OCI-LY3 (cell line): ENCODE data around the gene SIRPG.
"Not testable (repeated sequence)": the region's sequence is repeated elsewhere in the genome, so short reads cannot be mapped to it uniquely, and the experiment has no call there.

Experiments used
- H2AFZ ChIP-seq: fragments of 200-600, 300-600 bp; shearing (Covaris generic); 2 replicates; pipeline ENCODE4 v1.6.0; 2014; ENCODE audit warnings: antibody characterized with exemption, low read depth, low read length
- H3K27ac ChIP-seq: fragments of 200-600, 300-600 bp; sonication (generic); 2 replicates; pipeline ENCODE4 v1.5.1; 2014; ENCODE audit warnings: mild to moderate bottlenecking, low read length, moderate library complexity, mixed read lengths
- H3K27me3 ChIP-seq: fragments of 200-600, 300-600 bp; sonication (generic); 2 replicates; pipeline ENCODE4 v1.6.1; 2014; ENCODE audit warnings: low read depth, low read length, mixed read lengths
- H3K36me3 ChIP-seq: fragments of 200-600, 300-600 bp; sonication (generic); replicated peaks from 2 replicates; pipeline ENCODE3; 2014; ENCODE audit warnings: low read depth, low read length, mixed read lengths
- H3K4me1 ChIP-seq: fragments of 300-600, 200-600 bp; sonication (generic); 2 replicates; pipeline ENCODE4 v1.6.1; 2014; ENCODE audit warnings: low read length, mixed read lengths
- H3K4me2 ChIP-seq: fragments of 200-600, 300-600 bp; sonication (generic); 2 replicates; pipeline ENCODE4 v1.6.1; 2014; ENCODE audit warnings: low read length, mixed read lengths
- H3K4me3 ChIP-seq: fragments of 300-600, 200-600 bp; sonication (generic); 2 replicates; pipeline ENCODE4 v1.5.1; 2014; ENCODE audit warnings: antibody characterized with exemption, mild to moderate bottlenecking, low read length, moderate library complexity
- H3K79me2 ChIP-seq: fragments of 300-600, 200-600 bp; shearing (Covaris generic); 2 replicates; pipeline ENCODE4 v1.6.1; 2014; ENCODE audit warnings: mild to moderate bottlenecking, low read length, mixed read lengths
- H3K9ac ChIP-seq: fragments of 300-600, 200-600 bp; shearing (Covaris generic); 2 replicates; pipeline ENCODE4 v1.6.0; 2014; ENCODE audit warnings: mild to moderate bottlenecking, low read length, moderate library complexity
- H3K9me3 ChIP-seq: fragments of 200-600, 300-600 bp; shearing (Covaris generic); 2 replicates; pipeline ENCODE4 v1.6.1; 2014; ENCODE audit warnings: low read length, mixed read lengths; ENCODE audit not compliant: insufficient read depth
- H4K20me1 ChIP-seq: fragments of 200-600, 300-600 bp; sonication (generic); 2 replicates; pipeline ENCODE4 v1.6.1; 2016; ENCODE audit warnings: low read length, mixed read lengths; ENCODE audit not compliant: insufficient read depth
- CTCF ChIP-seq: fragments of 200-600, 300-600 bp; sonication (generic); IDR thresholded peaks from 2 replicates; pipeline ENCODE4 v1.5.1; 2014; ENCODE audit warnings: antibody characterized with exemption, low read length, low read depth
- EZH2phosphoT487 ChIP-seq: fragments of 200-600 bp; shearing (Covaris generic); IDR thresholded peaks from 2 replicates; pipeline ENCODE4 v1.6.1; 2018; ENCODE audit warnings: antibody characterized with exemption, mixed run types, low read depth

SIRPG gene

GRCh38 chr20:1646975-1647431, 10.6 kb downstream of the SIRPG start:
- H2AFZ ChIP-seq, result no peak overlapping the region
- H3K27ac ChIP-seq, result no peak overlapping the region
- no peak overlapping the region for H3K9ac ChIP-seq
- TF ChIP-seq EZH2phosphoT487, result no peak
- no peak for TF ChIP-seq CTCF
- no peaks in the 10 kb centered on the region for H3K9me3 ChIP-seq
- H3K36me3 ChIP-seq, result no peaks in the 10 kb centered on the region
- H3K79me2 ChIP-seq, result no peaks in the 10 kb centered on the region
- no peaks in the 10 kb centered on the region for H3K4me1 ChIP-seq
- H3K4me2 ChIP-seq, result no peak overlapping the region
- no peaks in the 10 kb centered on the region for H4K20me1 ChIP-seq
- no peak overlapping the region for H3K4me3 ChIP-seq
- H3K27me3 ChIP-seq, result peaks cover 18% of the 10 kb centered on the region

- no peaks in the 10 kb centered on the region for H4K20me1 ChIP-seq
Measured at GRCh38 chr20:1644101-1644962, 13.2 kb downstream of the SIRPG start.

GRCh38 chr20:1638643-1639042, 18.9 kb downstream of the SIRPG start:
- H3K4me1 ChIP-seq, H3K4me2 ChIP-seq, H4K20me1 ChIP-seq, H3K9ac ChIP-seq, H3K27ac ChIP-seq, H3K9me3 ChIP-seq, H2AFZ ChIP-seq, H3K79me2 ChIP-seq, H3K36me3 ChIP-seq, H3K4me3 ChIP-seq: not testable (repeated sequence)
- peaks cover 11% of the 10 kb centered on the region for H3K27me3 ChIP-seq

More at GRCh38 chr20:1644101-1644962, 13.2 kb downstream of the SIRPG start:
- TF ChIP-seq EZH2phosphoT487, result no peak
- no peak for TF ChIP-seq CTCF
- Histone ChIP-seq H3K27ac (no peak overlapping the region), H3K9ac (no peak overlapping the region), H3K9me3 (no peaks in the 10 kb centered on the region), H3K4me2 (no peak overlapping the region), H3K4me3 (no peak overlapping the region), H3K36me3 (no peaks in the 10 kb centered on the region), H3K4me1 (no peaks in the 10 kb centered on the region), H2AFZ (no peak overlapping the region), H3K79me2 (no peaks in the 10 kb centered on the region), H3K27me3 (peaks cover 3% of the 10 kb centered on the region; the same call in 1 of the 2 replicates)

- H4K20me1 ChIP-seq, result no peaks in the 10 kb centered on the region
- no peaks in the 10 kb centered on the region for H3K79me2 ChIP-seq
- H3K36me3 ChIP-seq, result no peaks in the 10 kb centered on the region
- no peak overlapping the region for H3K4me3 ChIP-seq
- no peaks in the 10 kb centered on the region for H3K4me1 ChIP-seq
- TF ChIP-seq CTCF, result no peak
- no peak for TF ChIP-seq EZH2phosphoT487
- no peak overlapping the region for H3K27ac ChIP-seq
- H3K9ac ChIP-seq, result no peak overlapping the region
- H3K9me3 ChIP-seq, result no peaks in the 10 kb centered on the region
- peaks cover 11% of the 10 kb centered on the region for H3K27me3 ChIP-seq
- H2AFZ ChIP-seq, result no peak overlapping the region
- H3K4me2 ChIP-seq, result no peak overlapping the region
Measured at GRCh38 chr20:1637755-1638154, 19.8 kb downstream of the SIRPG start.
